Urinary bladder (tissue), 4 donors: Measurements from ENCODE around the gene NGF. TPM values are rescaled to one million over a fixed set of nuclear protein-coding genes. Genes with fewer than 3 reads are reported as not detected.

Experiments used
- DNase-seq: peaks from one replicate; pipeline ENCODE4 v3.0.0-alpha.2; 2015; ENCODE audit errors: extremely low spot score
- H3K27ac ChIP-seq: one replicate; pipeline ENCODE4 v1.5.1; 2013; ENCODE audit warnings: low read depth, mild to moderate bottlenecking, moderate library complexity
- H3K36me3 ChIP-seq: one replicate; pipeline ENCODE4 v1.6.1; 2013; ENCODE audit warnings: mild to moderate bottlenecking, moderate library complexity; ENCODE audit not compliant: insufficient read depth
- H3K4me1 ChIP-seq: one replicate; pipeline ENCODE4 v1.6.1; 2013; ENCODE audit warnings: mild to moderate bottlenecking, moderate library complexity; ENCODE audit not compliant: insufficient read depth
- H3K4me3 ChIP-seq: one replicate; pipeline ENCODE4 v1.5.1; 2013; ENCODE audit warnings: low read depth, low read length
- WGBS: extraction: QIAGEN DNeasy Blood & Tissue Kit; methylation state at CpG from one replicate; pipeline ENCODE4 v1.1.7; 2013; 5-methylcytosine and 5-hydroxymethylcytosine counted together
- polyA plus RNA-seq: library from polyadenylated mRNA; stranded (reverse); fragments of 200-250 nt; gene quantifications from one replicate; pipeline ENCODE4 v1.2.3, GENCODE V29; 2013
- total RNA-seq: library from RNA; depleted of rRNA; stranded (reverse); fragments of >200 nt; gene quantifications from one replicate; pipeline ENCODE4 v1.2.3, GENCODE V29; 2014
- donor health status: healthy with polysubstance abuse.
- donor health status: healthy.

The NGF gene
- total and polyA plus RNA-seq, 2 donors = 5.8 to 8.0 TPM

DNA sequence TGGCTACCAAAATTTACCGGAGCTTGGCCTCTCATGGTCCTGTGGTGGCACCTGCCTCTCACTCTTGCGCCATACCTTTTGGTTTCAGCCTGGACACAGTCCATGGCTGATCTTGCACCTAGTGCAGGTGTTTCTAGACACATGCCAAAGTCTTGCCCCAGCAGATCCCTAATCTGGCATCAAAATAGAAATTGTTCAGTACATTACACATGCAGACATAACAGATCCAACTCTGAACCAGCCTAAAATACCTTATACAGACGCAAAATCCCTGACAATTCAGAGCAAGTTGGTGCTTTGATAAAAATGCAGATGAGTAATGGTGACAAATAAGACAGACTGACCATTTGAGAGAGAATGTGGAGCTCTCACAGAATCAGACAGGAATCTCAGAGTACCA, 44.1 kb downstream of the NGF start:
- Histone ChIP-seq H3K4me3 (no peak overlapping the region), H3K36me3 (no peaks in the 10 kb centered on the region), H3K27ac (no peak overlapping the region), H3K4me1 (no peaks in the 10 kb centered on the region)
- 93% methylated on average over 3 of the region's 3 CpGs for WGBS
- DNase-seq = no peak

DNA sequence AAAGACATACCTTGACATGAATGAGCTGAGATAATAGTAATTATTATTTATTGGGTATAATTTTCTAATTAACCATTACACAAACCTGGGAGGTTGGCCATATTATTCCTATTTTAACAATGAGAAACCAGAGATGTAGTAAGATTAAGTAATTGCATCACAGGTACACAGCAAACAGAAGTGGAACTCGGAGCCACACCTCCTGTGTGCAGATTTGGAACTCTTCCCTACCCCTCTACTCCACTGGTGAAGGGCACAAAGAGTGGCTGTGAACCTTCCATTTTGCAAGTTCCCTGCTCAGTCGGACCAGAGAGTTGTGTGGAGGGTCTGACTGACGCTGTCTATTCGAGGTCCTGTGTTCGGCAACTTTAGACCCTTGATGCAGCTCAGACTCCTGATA, 45.0 kb downstream of the NGF start:
- 93% methylated on average over 5 of the region's 5 CpGs for WGBS
- DNase-seq = no peak
- H3K36me3 ChIP-seq = no peaks in the 10 kb centered on the region
- no peak overlapping the region for H3K4me3 ChIP-seq
- H3K27ac ChIP-seq = no peak overlapping the region
- H3K4me1 ChIP-seq = no peaks in the 10 kb centered on the region

DNA sequence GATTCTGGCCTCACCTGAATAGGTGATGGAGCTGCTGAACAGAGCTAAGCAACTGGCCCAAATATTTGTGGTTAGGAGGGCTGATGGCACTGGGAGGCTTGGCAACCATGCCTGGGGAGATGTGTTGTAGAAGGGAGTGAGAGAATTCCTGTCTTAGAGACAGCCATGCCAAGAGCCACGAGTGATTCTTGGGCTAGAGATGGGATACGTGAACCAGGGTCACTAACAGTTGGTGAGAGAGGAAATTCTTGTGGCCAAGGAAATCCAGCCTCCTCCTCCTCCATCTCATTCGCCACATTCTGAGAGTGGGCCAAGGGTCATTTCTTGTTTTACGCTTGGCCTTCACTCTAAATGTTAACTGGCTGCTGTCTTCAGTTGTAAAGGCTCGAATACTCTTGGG, 46.3 kb downstream of the NGF start:
- no peaks in the 10 kb centered on the region for H3K4me1 ChIP-seq
- no peak for DNase-seq
- H3K4me3 ChIP-seq = no peak overlapping the region
- no peaks in the 10 kb centered on the region for H3K36me3 ChIP-seq
- no peak overlapping the region for H3K27ac ChIP-seq
- 87% methylated on average over 5 of the region's 5 CpGs for WGBS

DNA sequence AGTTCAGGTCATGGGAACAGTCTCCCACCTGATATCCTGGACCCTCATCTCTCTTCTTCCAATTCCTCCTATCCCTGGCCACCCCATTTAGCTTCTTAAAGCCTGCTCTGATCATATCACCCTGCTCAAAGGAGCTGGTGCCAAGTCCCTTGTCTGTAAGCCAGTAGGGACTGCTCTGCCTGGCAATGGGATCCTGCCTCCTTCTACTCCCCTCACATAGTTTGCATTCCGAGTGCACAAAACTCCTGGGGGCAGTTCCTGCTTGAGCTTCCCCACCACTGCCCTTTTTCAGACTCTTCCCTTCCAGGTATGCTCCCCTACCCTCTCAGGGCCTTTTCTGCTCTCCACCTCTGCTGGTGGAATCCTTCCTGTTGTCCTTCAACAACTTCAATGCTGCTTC, 48.1 kb downstream of the NGF start:
- no peak overlapping the region for H3K27ac ChIP-seq
- no peak for DNase-seq
- no peak overlapping the region for H3K4me3 ChIP-seq
- whole genome bisulfite sequencing = 82% methylated on average over 1 of the region's 1 CpG
- H3K4me1 ChIP-seq = no peaks in the 10 kb centered on the region
- H3K36me3 ChIP-seq = no peaks in the 10 kb centered on the region

DNA sequence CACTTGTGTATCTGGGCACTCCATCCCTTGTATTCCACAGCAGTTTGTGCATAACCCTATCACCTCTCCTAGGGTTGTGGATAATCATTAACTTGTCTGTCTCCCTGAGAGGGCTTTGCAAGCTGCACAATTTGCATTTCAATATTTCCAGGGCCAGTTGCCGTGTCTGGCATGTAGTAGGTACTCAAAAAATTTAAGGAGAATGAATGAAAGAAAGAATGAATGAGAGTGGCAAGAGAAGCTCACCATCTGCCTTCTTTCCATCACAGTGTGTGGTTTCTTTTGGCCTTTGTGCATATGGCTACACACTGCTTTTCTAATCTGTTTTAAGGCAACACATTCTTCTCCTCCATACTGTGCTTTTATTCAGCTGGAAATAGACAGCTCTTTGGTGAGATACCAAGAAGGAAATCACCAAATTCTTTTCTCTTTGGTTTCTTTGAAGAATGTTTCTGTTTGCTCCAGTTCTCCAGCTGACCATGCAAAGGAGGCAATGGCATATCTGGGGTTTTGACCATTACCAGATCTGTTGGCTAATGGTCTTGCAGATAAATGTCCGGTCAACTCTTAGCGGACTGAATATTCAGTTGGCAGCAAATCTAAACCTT, 49.4 kb downstream of the NGF start:
- no peak overlapping the region for H3K4me3 ChIP-seq
- WGBS = 94% methylated on average over 3 of the region's 3 CpGs

DNA sequence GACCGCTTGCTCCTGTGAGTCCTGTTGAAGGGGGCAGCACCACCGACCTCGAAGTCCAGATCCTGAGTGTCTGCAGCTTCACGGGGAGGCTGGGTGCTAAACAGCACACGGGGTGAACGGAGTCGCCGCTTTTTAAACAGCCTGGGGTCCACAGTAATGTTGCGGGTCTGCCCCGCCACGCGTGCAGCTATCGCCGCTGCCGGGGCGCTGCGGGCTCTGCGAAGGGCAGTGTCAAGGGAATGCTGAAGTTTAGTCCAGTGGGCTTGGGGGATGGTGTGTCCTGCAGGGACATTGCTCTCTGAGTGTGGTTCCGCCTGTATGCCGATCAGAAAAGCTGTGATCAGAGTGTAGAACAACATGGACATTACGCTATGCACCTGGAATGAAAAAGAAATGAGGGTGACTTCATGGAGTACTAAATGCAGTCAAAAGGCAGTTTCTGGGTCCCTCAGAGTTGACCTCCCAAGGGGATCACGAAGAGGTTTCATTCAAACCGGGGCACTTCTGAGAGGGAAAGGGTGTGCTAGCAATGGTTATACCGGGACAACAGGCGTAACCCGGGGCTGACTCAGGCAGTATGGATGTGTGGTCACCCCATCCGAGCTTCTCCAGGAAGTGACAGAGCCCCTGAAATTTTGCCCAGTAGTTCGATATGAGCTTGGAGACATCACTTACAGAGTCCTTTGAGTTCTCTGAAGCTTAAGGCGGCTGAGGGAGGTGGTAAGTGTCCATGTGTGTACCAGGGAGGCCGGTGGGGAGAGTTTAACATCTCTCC, 51.4 kb downstream of the NGF start:
- Histone ChIP-seq H3K4me3 (no peak overlapping the region), H3K4me1 (no peaks in the 10 kb centered on the region), H3K36me3 (no peaks in the 10 kb centered on the region), H3K27ac (no peak overlapping the region)
- 95% methylated on average over 30 of the region's 30 CpGs for WGBS
- DNase-seq = no peak

More for the DNA sequence above, 49.4 kb downstream of the NGF start:
- Histone ChIP-seq H3K27ac (no peak overlapping the region), H3K36me3 (no peaks in the 10 kb centered on the region), H3K4me1 (no peaks in the 10 kb centered on the region)
- no peak for DNase-seq

DNA sequence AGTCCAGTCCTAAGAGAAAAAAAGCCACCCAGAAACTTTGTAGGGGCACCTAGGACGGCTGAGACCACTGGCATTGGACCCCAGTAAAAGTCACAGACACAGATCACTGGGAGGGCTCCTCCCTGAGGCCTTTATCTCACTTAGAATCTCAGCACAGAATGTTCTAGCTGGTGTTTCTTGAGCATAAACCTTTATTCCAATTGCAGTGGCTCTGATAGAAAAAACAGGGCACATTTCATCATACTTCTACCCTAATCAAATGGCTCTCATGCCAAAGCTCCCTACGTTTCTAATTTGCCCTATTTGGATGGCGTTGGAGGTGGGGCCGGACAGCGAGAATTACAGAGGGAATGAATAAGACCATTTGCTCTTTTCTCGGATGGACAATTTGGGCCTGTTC, 53.8 kb downstream of the NGF start:
- H3K36me3 ChIP-seq = no peaks in the 10 kb centered on the region
- no peak for DNase-seq
- WGBS = 83% methylated on average over 6 of the region's 6 CpGs
- H3K27ac ChIP-seq = peak overlapping the region; percentile 46
- H3K4me3 ChIP-seq = no peak overlapping the region
- no peaks in the 10 kb centered on the region for H3K4me1 ChIP-seq

DNA sequence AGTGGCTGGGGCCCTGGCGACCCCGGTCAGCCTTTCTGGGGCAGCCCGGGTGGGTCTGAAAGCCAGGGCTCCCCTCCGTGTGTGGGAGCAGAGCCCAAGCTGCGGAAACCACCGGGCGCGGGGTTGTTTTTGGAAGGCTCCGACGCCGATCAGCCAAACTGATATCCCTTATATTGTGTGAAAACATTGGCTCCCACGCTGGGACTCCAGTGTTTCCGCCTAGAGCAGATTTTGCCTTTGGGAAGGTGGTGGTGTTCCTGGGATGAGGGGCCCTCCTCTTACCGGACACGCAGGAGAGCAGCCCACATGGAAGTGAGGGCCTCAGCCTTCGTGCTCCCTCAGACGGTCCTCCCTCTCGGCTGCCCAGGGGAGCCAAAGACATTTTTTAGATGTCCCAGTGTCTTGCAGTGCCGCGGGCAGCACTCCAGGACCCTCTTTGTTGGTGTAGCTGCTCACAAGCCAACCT, 54.3 kb downstream of the NGF start:
- no peak for DNase-seq
- 86% methylated on average over 20 of the region's 20 CpGs for WGBS
- H3K4me3 ChIP-seq = no peak overlapping the region
- no peaks in the 10 kb centered on the region for H3K4me1 ChIP-seq
- H3K27ac ChIP-seq = peak overlapping the region; percentile 46
- no peaks in the 10 kb centered on the region for H3K36me3 ChIP-seq

DNA sequence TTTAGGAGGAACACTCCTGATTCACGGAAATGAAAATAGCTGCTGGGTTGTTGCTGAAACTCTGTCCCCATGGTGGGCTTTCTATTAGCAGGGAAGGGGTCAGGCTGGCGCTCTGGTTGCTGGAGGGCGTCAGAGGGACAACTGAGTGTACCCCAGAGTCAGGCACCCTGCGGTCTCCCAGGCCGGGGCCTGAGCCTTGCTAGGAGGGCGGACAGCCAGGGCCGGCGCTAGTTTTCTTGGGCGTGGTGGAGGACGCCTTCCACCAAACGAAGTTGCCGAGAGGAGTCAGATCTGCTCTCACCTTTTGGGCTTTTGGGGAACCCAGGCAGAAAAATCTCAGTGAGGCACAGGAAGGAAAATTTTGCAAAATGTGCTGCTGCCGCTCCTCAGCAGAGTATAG, 54.8 kb downstream of the NGF start:
- Histone ChIP-seq H3K27ac (peak overlapping the region; percentile 46), H3K4me1 (no peaks in the 10 kb centered on the region), H3K36me3 (no peaks in the 10 kb centered on the region), H3K4me3 (no peak overlapping the region)
- 77% methylated on average over 13 of the region's 13 CpGs for WGBS
- no peak for DNase-seq

DNA sequence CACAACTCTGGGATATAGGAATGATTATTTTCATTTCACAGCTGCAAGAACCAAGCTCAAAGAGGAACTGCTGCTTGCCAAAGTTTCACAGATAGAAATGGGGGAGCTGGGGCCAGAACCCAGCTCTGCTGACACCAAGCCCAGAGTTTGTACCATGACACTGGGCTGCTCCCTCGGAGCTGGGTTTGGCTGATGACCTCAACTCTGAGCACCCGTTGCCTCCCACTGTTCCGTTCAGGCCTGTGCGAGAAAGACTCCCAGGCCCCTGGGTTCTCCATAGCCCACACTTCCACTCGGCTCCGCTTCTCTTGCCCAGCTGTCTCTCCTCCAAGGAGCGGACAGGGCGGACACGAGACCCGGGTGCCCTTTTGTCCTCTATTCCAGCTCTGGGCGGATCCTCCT, 55.2 kb downstream of the NGF start:
- peak; percentile 61 for DNase-seq

DNA sequence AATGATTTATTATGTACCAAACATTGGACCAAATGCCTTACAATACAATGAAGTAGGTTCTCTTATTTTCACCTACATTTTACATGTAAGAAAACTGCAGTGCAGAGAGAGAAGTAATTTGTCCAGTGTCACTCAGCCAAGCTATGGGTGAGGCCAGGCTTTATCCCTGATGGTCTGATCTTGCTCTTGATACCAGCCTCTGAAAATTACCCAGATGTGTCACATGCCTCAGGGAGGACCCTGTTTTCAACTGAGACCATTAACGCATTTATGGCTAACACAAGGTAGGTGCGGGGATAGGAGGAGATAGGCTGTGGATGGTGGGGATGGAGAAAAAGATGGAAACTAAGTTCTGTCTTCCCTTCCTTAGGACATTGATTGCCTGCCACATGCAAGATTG, 56.9 kb downstream of the NGF start:
- Histone ChIP-seq H3K36me3 (no peaks in the 10 kb centered on the region), H3K4me3 (no peak overlapping the region), H3K27ac (no peak overlapping the region), H3K4me1 (no peaks in the 10 kb centered on the region)
- no peak for DNase-seq
- 99% methylated on average over 2 of the region's 2 CpGs for WGBS

More for the DNA sequence above, 55.2 kb downstream of the NGF start:
- no peak overlapping the region for H3K4me3 ChIP-seq
- no peak overlapping the region for H3K27ac ChIP-seq
- no peaks in the 10 kb centered on the region for H3K4me1 ChIP-seq
- no peaks in the 10 kb centered on the region for H3K36me3 ChIP-seq
- WGBS = 52% methylated on average over 11 of the region's 11 CpGs

DNA sequence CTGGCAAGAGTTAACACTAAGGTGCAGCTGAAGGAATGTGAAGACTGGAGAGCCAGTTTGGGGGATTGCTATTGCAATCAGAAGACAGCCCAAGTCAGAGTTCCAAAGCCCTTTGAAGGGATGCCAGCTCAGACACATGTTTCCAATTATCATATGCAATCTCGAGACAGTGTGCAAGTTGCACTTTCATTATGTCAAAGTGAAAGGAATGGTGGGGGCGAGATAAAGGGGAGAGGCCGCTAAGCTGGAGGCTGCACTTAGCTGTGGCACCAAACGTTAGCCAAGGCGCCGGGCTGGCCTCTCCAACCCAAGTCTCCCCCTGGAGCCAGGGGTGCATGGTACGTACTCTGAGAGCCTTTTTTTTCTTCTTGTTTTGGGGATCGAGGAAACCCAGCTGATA, 58.0 kb downstream of the NGF start:
- DNase-seq = peak; percentile 66
- Histone ChIP-seq H3K36me3 (no peaks in the 10 kb centered on the region), H3K4me3 (no peak overlapping the region), H3K4me1 (no peaks in the 10 kb centered on the region), H3K27ac (no peak overlapping the region)
- WGBS = 58% methylated on average over 8 of the region's 8 CpGs

DNA sequence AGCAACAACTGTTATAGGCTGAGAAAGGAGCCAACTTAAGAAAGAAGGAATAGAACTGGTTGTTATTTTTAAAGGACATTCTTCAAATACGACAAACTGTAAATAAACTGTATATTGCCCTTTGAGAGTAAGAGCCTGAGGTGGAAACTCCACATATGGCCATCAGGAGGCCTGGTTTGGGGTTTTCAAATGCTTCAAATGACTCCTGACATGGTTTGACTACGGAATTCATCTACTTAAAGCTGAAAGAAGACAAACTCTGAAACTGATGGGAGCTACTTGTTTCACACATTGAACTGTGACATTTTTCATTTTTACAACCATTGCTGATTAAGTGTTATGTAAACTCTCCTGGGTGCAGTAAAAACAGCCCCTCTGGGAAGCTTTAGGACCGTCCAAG, 59.8 kb downstream of the NGF start:
- WGBS = 58% methylated on average over 3 of the region's 3 CpGs
- Histone ChIP-seq H3K4me3 (no peak overlapping the region), H3K36me3 (no peaks in the 10 kb centered on the region), H3K4me1 (no peaks in the 10 kb centered on the region), H3K27ac (no peak overlapping the region)
- DNase-seq = no peak

DNA sequence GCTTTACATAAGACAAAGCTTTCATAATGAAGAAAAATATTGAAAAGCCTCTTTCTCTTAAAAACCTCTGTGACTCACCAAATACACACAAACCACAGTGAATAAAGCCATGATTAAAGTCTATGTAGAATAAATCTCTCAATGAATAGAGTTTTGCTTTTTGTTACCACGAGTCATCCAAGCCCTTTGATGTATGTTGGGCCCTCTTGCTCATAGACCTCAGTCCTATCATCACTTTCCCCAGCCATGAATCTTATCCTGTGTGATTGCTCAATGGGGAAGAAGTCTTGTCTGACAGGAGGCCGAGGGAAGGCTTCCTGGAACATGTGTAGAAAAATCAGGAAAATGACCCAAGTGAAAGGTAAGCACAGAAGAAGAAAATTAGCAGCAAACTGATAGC, 60.8 kb downstream of the NGF start:
- DNase-seq = no peak
- no peaks in the 10 kb centered on the region for H3K4me1 ChIP-seq
- no peak overlapping the region for H3K4me3 ChIP-seq
- H3K27ac ChIP-seq = no peak overlapping the region
- H3K36me3 ChIP-seq = no peaks in the 10 kb centered on the region
- 52% methylated on average over 2 of the region's 2 CpGs for WGBS
